HEK293 (cell line): ENCODE data around the gene NFIC.
A peak's percentile ranks its signal among the peaks of the same experiment; 100 is the strongest.

ENCODE experiments used
- CTCF ChIA-PET: fragments of 350-600 bp; formaldehyde crosslinking; extraction: SDS; loops from one replicate; lab custom pipeline; 2021; ENCODE audit warnings: antibody characterized with exemption; lab: Yijun Ruan, JAX
- POLR2A ChIA-PET: fragments of 300-600 bp; formaldehyde crosslinking; extraction: SDS; loops from one replicate; lab custom pipeline; 2020; ENCODE audit warnings: antibody characterized with exemption, inconsistent platforms; lab: Yijun Ruan, JAX
- H3K27ac ChIP-seq: fragments of 200-500 bp; sonication (Bioruptor generic); 2 replicates; pipeline ENCODE4 v1.5.1; 2014; ENCODE audit warnings: low read depth, low read length, control low read depth, inconsistent platforms; ENCODE audit errors: extremely low read depth
- H3K36me3 ChIP-seq, 2 experiments: fragments of 200-500 bp in 1 of 2; sonication (Bioruptor generic) in 1 of 2; 1 replicate in 1 of 2; 2 replicates in 1 of 2; pipeline ENCODE4 v1.5.1; 2014 to 2017; ENCODE audit warnings: inconsistent platforms in 2 of 2, low read length in 2 of 2; ENCODE audit not compliant: control insufficient read depth in 2 of 2, insufficient read depth in 1 of 2
- H3K4me1 ChIP-seq: fragments of 200-500 bp; sonication (Bioruptor generic); 2 replicates; pipeline ENCODE4 v1.5.1; 2014; ENCODE audit warnings: mild to moderate bottlenecking, low read length, inconsistent platforms; ENCODE audit not compliant: control insufficient read depth, insufficient read depth
- H3K4me3 ChIP-seq: 2 replicates; pipeline ENCODE4 v1.5.1; 2011; ENCODE audit warnings: low read depth, mild to moderate bottlenecking, control low read depth, low read length, moderate library complexity
- H3K9me3 ChIP-seq: fragments of 200-500 bp; sonication (Bioruptor generic); 2 replicates; pipeline ENCODE4 v1.5.1; 2014; ENCODE audit warnings: low read depth, low read length, inconsistent platforms; ENCODE audit not compliant: control insufficient read depth, insufficient read depth
- EGR2 ChIP-seq: fragments of 450-650 bp; formaldehyde crosslinking; IDR thresholded peaks from 2 replicates; pipeline ENCODE4 v1.5.1; 2016; ENCODE audit warnings: low read depth, missing biosample characterization, missing genetic modification characterization
- GLIS1 ChIP-seq: fragments of 450-650 bp; formaldehyde crosslinking; IDR thresholded peaks from 2 replicates; pipeline ENCODE4 v1.5.1; 2016; ENCODE audit warnings: missing biosample characterization, missing genetic modification characterization
- GLIS2 ChIP-seq: fragments of 450-650 bp; formaldehyde crosslinking; IDR thresholded peaks from 2 replicates; pipeline ENCODE4 v1.5.1; 2016; ENCODE audit warnings: missing biosample characterization, missing genetic modification characterization
- HOXD13 ChIP-seq: sonication (generic); formaldehyde crosslinking; IDR thresholded peaks from 2 replicates; pipeline ENCODE4 v1.8.0; 2022; ENCODE audit warnings: missing genetic modification reagents, borderline replicate concordance
- IKZF3 ChIP-seq: fragments of 450-650 bp; IDR thresholded peaks from 2 replicates; pipeline ENCODE4 v1.5.0; 2018; ENCODE audit warnings: missing biosample characterization, mild to moderate bottlenecking, missing genetic modification characterization, moderate library complexity
- KLF1 ChIP-seq: fragments of 450-650 bp; formaldehyde crosslinking; IDR thresholded peaks from 2 replicates; pipeline ENCODE4 v1.5.1; 2016; ENCODE audit warnings: missing biosample characterization, missing genetic modification characterization
- MEIS1 ChIP-seq: sonication (generic); formaldehyde crosslinking; IDR thresholded peaks from 2 replicates; pipeline ENCODE4 v1.8.1; 2022; ENCODE audit warnings: missing genetic modification reagents, mild to moderate bottlenecking, borderline replicate concordance
- SCRT1 ChIP-seq: fragments of 450-650 bp; formaldehyde crosslinking; IDR thresholded peaks from 2 replicates; pipeline ENCODE4 v1.5.1; 2016; ENCODE audit warnings: missing biosample characterization, missing genetic modification characterization, borderline replicate concordance
- SCRT2 ChIP-seq: fragments of 450-650 bp; formaldehyde crosslinking; IDR thresholded peaks from 2 replicates; pipeline ENCODE4 v1.5.1; 2016; ENCODE audit warnings: missing biosample characterization, missing genetic modification characterization
- ZFHX2 ChIP-seq: fragments of 450-650 bp; formaldehyde crosslinking; conservative IDR thresholded peaks from 2 replicates; pipeline ENCODE4 v1.5.1; 2016; ENCODE audit warnings: missing biosample characterization, missing genetic modification characterization
- ZIC2 ChIP-seq: fragments of 450-650 bp; formaldehyde crosslinking; IDR thresholded peaks from 2 replicates; pipeline ENCODE4 v1.5.1; 2016; ENCODE audit warnings: missing biosample characterization, missing genetic modification characterization
- ZNF2 ChIP-seq: fragments of 450-650 bp; formaldehyde crosslinking; IDR thresholded peaks from 2 replicates; pipeline ENCODE4 v1.5.1; 2016; ENCODE audit warnings: missing biosample characterization, missing genetic modification characterization
- ZNF266 ChIP-seq: fragments of 450-650 bp; formaldehyde crosslinking; IDR thresholded peaks from 2 replicates; pipeline ENCODE4 v1.5.1; 2016; ENCODE audit warnings: missing biosample characterization, missing genetic modification characterization, low read depth
- ZNF433 ChIP-seq: fragments of 450-650 bp; formaldehyde crosslinking; IDR thresholded peaks from 2 replicates; pipeline ENCODE4 v1.5.1; 2016; ENCODE audit warnings: missing biosample characterization, missing genetic modification characterization, low read depth
- ZNF473 ChIP-seq: fragments of 450-650 bp; formaldehyde crosslinking; IDR thresholded peaks from 2 replicates; pipeline ENCODE4 v1.5.1; 2017; ENCODE audit warnings: missing biosample characterization, missing genetic modification characterization
- ZNF600 ChIP-seq: fragments of 450-650 bp; formaldehyde crosslinking; IDR thresholded peaks from 2 replicates; pipeline ENCODE4 v1.5.1; 2016; ENCODE audit warnings: missing biosample characterization, missing genetic modification characterization
- ZNF791 ChIP-seq: fragments of 450-650 bp; formaldehyde crosslinking; IDR thresholded peaks from 2 replicates; pipeline ENCODE4 v1.5.1; 2016; ENCODE audit warnings: missing biosample characterization, missing genetic modification characterization
- TF ChIP-seq, protein P1 (sequence below): fragments of 450-650 bp; formaldehyde crosslinking; IDR thresholded peaks from 2 replicates; pipeline ENCODE4 v1.5.1; 2016; ENCODE audit warnings: missing biosample characterization, missing genetic modification characterization, low read depth
- TF ChIP-seq, protein P2 (sequence below): fragments of 450-650 bp; formaldehyde crosslinking; IDR thresholded peaks from 2 replicates; pipeline ENCODE4 v1.5.1; 2016; ENCODE audit warnings: missing biosample characterization, missing genetic modification characterization
- TF ChIP-seq, protein P3 (sequence below): fragments of 450-650 bp; formaldehyde crosslinking; IDR thresholded peaks from 2 replicates; pipeline ENCODE4 v1.5.1; 2016; ENCODE audit warnings: missing biosample characterization, missing genetic modification characterization
- TF ChIP-seq, protein P4 (sequence below): fragments of 450-650 bp; formaldehyde crosslinking; IDR thresholded peaks from 2 replicates; pipeline ENCODE4 v1.5.1; 2016; ENCODE audit warnings: missing biosample characterization, missing genetic modification characterization

NFIC gene

DNA sequence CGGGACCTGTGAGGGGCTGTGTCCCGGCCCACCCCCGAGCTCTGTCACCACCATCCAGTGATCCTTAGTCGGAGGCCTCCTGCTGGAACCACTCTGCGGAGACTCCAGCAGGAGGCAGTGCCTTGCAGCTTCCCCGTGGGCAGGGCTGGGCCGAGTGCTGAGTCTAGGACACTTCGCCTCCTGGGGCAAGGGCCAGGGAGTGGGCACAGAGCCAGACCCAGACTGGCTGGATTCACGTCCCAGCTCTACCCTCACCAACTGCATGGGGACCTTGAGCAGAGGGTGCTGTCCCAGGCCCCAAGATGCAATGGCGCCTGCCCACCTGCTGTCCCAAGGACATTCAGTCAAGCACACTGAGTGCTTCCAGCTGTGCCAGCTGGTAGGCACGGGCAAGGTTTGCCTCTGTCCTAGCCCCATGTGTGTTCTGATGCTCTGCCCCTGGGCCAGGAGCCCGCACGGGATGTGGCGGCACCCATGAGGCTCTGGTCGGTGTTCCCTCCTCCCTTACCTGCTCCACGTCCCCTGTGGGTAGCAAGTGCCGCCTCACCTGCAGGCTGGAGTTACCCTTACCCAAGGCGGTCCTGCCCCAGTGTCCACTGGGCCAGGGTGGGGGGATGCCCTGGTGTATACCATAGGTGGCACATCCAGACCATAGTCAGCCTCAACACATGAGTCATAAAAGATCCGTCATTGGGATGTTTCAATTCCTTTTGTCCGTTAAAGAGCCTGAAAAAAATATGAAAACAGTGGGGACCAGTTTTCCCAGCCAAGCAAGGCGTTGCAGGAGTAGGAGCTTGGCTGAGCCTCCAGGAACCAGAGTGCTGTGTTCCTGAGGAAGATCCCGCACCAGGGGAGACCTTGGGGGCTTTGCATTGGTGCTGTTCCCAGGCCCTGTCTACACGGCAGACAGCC lies 147.1 kb downstream of the NFIC start (continued):
- TF ChIP-seq, protein P1, sequence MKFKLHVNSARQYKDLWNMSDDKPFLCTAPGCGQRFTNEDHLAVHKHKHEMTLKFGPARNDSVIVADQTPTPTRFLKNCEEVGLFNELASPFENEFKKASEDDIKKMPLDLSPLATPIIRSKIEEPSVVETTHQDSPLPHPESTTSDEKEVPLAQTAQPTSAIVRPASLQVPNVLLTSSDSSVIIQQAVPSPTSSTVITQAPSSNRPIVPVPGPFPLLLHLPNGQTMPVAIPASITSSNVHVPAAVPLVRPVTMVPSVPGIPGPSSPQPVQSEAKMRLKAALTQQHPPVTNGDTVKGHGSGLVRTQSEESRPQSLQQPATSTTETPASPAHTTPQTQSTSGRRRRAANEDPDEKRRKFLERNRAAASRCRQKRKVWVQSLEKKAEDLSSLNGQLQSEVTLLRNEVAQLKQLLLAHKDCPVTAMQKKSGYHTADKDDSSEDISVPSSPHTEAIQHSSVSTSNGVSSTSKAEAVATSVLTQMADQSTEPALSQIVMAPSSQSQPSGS (tag by site-specific recombination): no peak
- TF ChIP-seq ZNF600: 0 out of 2 replicates have a peak, but pooled peaks have one; percentile 11
- TF ChIP-seq IKZF3 (tag by site-specific recombination): no peak
- TF ChIP-seq GLIS2 (tag by site-specific recombination): peak; percentile 45; the same call in 1 of the 2 replicates
- no peak for TF ChIP-seq HOXD13

DNA sequence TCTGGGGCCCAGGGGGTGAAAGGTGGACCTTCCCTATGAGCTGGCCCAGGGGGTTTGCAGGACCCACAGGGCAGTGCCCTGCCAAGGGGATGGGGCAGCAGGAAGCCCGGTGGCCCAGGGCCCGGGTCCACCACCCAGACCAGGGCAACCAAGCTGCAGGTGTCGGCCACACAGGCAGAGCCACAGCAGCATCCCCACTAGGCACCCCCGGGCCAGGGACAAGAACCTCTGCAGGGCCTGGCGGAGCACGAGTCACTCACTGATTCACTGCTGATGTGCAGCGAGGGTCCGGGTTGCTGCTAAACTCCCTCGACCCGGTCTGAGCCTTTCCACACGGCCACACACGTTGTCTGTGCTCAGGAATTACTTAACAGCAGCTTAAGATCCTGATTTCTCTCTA lies 148.5 kb downstream of the NFIC start:
- H3K9me3 ChIP-seq: no peaks in the 10 kb centered on the region
- peaks cover 4% of the 10 kb centered on the region; the same call in 1 of the 2 replicates for H3K4me1 ChIP-seq
- POLR2A ChIA-PET: interaction anchor here (0.7 kb wide), 1 partner anchor 64 kb away, joined by 4 read pairs; no protein-coding TSS in a partner anchor
- H3K4me3 ChIP-seq: no peak overlapping the region
- no peak overlapping the region for H3K27ac ChIP-seq
- peak; percentile 50 for TF ChIP-seq ZIC2 (tag by site-specific recombination)
- peak; percentile 37; the same call in 1 of the 2 replicates for TF ChIP-seq GLIS2 (tag by site-specific recombination)
- TF ChIP-seq ZNF600: peak; percentile 62
- no peak for TF ChIP-seq ZNF473
- peak; percentile 45 for TF ChIP-seq GLIS1 (tag by site-specific recombination)
- CTCF ChIA-PET: no interaction called here
- peaks cover 12 to 70% of the 10 kb centered on the region in 2 experiments; a peak in 2 of 3 replicates for H3K36me3 ChIP-seq

DNA sequence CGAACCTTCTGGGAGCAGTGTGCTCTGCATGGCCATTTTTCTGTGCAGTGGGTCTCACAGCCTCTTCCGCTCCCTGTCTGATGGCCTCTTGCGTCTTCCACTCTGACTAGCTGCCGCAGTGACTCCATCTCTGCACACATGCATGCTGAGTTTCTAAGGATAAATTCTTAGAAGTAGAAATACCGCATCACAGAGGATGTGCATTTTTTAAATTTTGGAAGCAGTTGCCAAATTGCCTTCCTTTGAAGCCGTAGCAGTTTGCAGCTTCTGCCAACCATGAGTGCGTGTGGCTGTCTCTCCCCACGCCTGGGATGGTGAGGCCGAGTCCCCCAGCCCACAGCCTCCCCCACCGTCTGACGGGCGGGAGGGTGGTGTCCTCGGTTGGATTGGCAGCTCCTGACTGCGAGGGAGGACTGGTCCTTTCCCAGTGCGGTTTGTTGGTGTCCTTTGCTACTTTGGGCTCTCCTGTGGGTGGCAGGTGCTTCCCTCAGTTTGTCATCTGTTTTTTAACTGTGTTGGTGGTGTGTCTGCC lies 149.6 kb downstream of the NFIC start:
- no peaks in the 10 kb centered on the region for H3K9me3 ChIP-seq
- POLR2A ChIA-PET: interaction anchor here (0.7 kb wide), 1 partner anchor 63 kb away, joined by 4 read pairs; no protein-coding TSS in a partner anchor
- TF ChIP-seq ZFHX2 (tag by site-specific recombination) (0 out of 2 replicates have a peak, but pooled peaks have one; percentile 25), EGR2 (tag by site-specific recombination) (peak; percentile 58)
- TF ChIP-seq, protein P2, sequence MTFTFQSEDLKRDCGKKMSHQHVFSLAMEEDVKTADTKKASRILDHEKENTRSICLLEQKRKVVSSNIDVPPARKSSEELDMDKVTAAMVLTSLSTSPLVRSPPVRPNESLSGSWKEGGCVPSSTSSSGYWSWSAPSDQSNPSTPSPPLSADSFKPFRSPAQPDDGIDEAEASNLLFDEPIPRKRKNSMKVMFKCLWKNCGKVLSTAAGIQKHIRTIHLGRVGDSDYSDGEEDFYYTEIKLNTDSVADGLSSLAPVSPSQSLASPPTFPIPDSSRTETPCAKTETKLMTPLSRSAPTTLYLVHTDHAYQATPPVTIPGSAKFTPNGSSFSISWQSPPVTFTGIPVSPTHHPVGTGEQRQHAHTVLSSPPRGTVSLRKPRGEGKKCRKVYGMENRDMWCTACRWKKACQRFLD (tag by site-specific recombination): no peak
- peaks cover 9 to 70% of the 10 kb centered on the region in 2 experiments; a peak in 2 of 3 replicates for H3K36me3 ChIP-seq
- H3K4me3 ChIP-seq: no peak overlapping the region
- CTCF ChIA-PET: no interaction called here
- H3K4me1 ChIP-seq: peaks cover 4% of the 10 kb centered on the region; the same call in 1 of the 2 replicates
- 0 out of 2 replicates have a peak overlapping the region, but pooled peaks have one; percentile 16 for H3K27ac ChIP-seq

DNA sequence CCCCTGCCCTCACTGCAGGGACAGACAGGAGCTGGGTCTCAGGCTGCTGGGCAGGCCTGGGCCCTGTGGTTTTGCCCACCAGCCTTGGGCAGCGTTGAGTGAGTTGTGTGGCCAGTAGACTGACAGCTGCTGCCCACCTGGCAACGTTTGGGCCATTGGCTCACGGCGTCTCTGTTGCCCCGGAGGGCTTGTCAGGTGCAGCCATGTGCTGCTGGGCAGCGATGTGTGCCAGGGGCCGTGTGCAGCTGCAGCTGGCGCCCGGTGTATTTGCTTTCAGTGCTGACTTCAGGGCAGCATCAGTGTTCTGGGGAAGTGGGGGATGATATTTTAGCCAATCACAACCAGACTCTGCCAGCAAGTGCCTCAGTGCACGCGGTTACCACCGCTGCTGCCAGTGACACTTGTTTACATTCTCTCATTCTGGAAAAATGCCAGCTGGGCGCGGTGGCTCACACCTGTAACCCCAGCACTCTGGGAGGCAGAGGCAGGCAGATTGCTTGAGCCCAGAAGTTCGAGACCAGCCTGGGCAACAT lies 150.4 kb downstream of the NFIC start:
- H3K36me3 ChIP-seq: peaks cover 5 to 67% of the 10 kb centered on the region in 2 experiments; a peak in 1 of 3 replicates
- CTCF ChIA-PET: interaction anchor here (0.9 kb wide), 1 partner anchor 11 kb away, joined by 7 read pairs; no protein-coding TSS in a partner anchor
- no peaks in the 10 kb centered on the region for H3K9me3 ChIP-seq
- H3K4me1 ChIP-seq: peaks cover 4% of the 10 kb centered on the region; the same call in 1 of the 2 replicates
- H3K27ac ChIP-seq: no peak overlapping the region
- no peak overlapping the region for H3K4me3 ChIP-seq
- TF ChIP-seq, protein P3, sequence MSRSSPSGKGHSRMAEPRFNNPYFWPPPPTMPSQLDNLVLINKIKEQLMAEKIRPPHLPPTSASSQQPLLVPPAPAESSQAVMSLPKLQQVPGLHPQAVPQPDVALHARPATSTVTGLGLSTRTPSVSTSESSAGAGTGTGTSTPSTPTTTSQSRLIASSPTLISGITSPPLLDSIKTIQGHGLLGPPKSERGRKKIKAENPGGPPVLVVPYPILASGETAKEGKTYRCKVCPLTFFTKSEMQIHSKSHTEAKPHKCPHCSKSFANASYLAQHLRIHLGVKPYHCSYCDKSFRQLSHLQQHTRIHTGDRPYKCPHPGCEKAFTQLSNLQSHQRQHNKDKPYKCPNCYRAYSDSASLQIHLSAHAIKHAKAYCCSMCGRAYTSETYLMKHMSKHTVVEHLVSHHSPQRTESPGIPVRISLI: no peak
- TF ChIP-seq SCRT2 (tag by site-specific recombination) (peak; percentile 97), ZNF266 (tag by site-specific recombination) (no peak), MEIS1 (CRISPR knock-in tag) (no peak), KLF1 (tag by site-specific recombination) (peak; percentile 19; the same call in 1 of the 2 replicates), GLIS1 (tag by site-specific recombination) (peak; percentile 54), ZNF2 (tag by site-specific recombination) (0 out of 2 replicates have a peak, but pooled peaks have one; percentile 15), ZNF791 (tag by site-specific recombination) (no peak), SCRT1 (tag by site-specific recombination) (peak; percentile 99), ZNF433 (tag by site-specific recombination) (no peak)
- TF ChIP-seq, protein P4, sequence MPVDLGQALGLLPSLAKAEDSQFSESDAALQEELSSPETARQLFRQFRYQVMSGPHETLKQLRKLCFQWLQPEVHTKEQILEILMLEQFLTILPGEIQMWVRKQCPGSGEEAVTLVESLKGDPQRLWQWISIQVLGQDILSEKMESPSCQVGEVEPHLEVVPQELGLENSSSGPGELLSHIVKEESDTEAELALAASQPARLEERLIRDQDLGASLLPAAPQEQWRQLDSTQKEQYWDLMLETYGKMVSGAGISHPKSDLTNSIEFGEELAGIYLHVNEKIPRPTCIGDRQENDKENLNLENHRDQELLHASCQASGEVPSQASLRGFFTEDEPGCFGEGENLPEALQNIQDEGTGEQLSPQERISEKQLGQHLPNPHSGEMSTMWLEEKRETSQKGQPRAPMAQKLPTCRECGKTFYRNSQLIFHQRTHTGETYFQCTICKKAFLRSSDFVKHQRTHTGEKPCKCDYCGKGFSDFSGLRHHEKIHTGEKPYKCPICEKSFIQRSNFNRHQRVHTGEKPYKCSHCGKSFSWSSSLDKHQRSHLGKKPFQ: peak; percentile 92
- POLR2A ChIA-PET: interaction anchor here (0.5 kb wide), 1 partner anchor 52 kb away, joined by 3 read pairs; no protein-coding TSS in a partner anchor
